Measurements from ENCODE around the gene COPS8. TPM values are rescaled to one million over a fixed set of nuclear protein-coding genes. Genes with fewer than 3 reads are reported as not detected.

Gene COPS8
- total and polyA plus RNA-seq, 2 donors (not counting 1 experiment from before 2014, with no cell fraction given): 82.1 to 97.3 TPM

DNA sequence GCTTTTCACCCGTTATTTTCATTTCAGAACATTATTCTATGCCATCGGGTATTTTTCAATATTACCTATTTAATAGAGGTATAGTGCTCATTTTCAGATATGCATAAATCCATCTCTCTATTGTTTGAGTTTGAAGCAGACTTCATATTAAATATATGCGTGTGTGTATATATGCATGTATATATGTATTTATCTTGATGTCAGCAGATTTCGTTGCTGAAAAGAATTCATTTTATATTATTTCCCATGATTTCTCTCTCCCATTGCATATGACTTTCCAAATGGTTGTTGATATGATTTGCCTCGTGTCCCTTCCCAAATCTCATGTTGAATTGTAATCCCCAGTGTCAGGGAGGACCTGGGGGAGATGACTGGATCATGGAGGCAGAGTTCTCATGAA, 28.6 kb upstream of the COPS8 start:
- Histone ChIP-seq H3K79me2 (ENCODE audit: control insufficient read depth, insufficient read depth, low read length) (no peaks in the 10 kb centered on the region), H3K27ac (ENCODE audit: insufficient read depth, low read length) (no peak overlapping the region), H3K9me3 (ENCODE audit: control insufficient read depth, insufficient read depth, low read depth, low read length) (no peaks in the 10 kb centered on the region), H4K20me1 (ENCODE audit: control insufficient read depth, extremely low read depth, insufficient read depth, low read length) (no peaks in the 10 kb centered on the region), H3K4me3 (replicated peaks in 1 of 4; ENCODE audit: control extremely low read depth in 1 of 4, insufficient read depth in 1 of 4, low read depth in 3 of 4, low read length in 4 of 4) (no peak overlapping the region), H3K27me3 (ENCODE audit: control insufficient read depth, insufficient read depth, low read length) (no peaks in the 10 kb centered on the region), H3K36me3 (ENCODE audit: control insufficient read depth, insufficient read depth, low read length) (no peaks in the 10 kb centered on the region), H3K4me1 (ENCODE audit: control insufficient read depth, extremely low read depth, insufficient read depth, low read length) (no peaks in the 10 kb centered on the region), H2AFZ (ENCODE audit: low read length) (no peak overlapping the region), H3K4me2 (ENCODE audit: extremely low read depth, insufficient read depth, low read length) (no peak overlapping the region), H3K9ac (ENCODE audit: insufficient read depth, low read length) (no peak overlapping the region)
- TF ChIP-seq, protein P1, sequence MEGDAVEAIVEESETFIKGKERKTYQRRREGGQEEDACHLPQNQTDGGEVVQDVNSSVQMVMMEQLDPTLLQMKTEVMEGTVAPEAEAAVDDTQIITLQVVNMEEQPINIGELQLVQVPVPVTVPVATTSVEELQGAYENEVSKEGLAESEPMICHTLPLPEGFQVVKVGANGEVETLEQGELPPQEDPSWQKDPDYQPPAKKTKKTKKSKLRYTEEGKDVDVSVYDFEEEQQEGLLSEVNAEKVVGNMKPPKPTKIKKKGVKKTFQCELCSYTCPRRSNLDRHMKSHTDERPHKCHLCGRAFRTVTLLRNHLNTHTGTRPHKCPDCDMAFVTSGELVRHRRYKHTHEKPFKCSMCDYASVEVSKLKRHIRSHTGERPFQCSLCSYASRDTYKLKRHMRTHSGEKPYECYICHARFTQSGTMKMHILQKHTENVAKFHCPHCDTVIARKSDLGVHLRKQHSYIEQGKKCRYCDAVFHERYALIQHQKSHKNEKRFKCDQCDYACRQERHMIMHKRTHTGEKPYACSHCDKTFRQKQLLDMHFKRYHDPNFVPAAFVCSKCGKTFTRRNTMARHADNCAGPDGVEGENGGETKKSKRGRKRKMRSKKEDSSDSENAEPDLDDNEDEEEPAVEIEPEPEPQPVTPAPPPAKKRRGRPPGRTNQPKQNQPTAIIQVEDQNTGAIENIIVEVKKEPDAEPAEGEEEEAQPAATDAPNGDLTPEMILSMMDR (conservative IDR thresholded peaks at IDR 0.05 in 1 of 2, IDR thresholded peaks at IDR 0.05 in 1 of 2; ENCODE audit: low read depth in 1 of 2, low read length in 2 of 2): no peak
- no peak for TF ChIP-seq EZH2 (IDR thresholded peaks at IDR 0.05; ENCODE audit: low read length, missing control alignments)
- no peak for DNase-seq (ENCODE audit: low read depth in 2 of 2)

DNA sequence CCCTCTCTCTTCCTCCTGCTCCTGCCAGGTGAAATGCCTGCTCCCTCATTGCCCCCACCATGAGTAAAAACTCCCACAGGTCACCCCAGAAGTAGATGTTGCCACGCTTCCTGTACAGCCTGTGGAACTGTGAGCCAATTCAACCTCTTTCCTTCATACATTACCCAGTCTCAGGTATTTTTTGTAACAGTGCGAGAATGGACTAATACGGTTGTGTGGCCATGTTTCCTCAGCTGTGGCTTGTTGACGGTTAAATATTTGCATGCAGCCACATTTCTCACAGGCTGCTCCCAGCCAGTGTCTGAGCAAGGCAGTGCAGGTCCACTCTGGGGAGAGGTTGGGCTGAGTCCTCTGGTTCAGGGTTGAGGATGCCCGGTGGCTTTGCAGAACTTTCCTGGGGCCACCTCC, 27.8 kb upstream of the COPS8 start:
- H3K4me2 ChIP-seq (ENCODE audit: extremely low read depth, insufficient read depth, low read length): no peak overlapping the region
- no peak for DNase-seq (ENCODE audit: low read depth in 2 of 2)
- H2AFZ ChIP-seq (ENCODE audit: low read length): no peak overlapping the region
- no peaks in the 10 kb centered on the region for H3K36me3 ChIP-seq (ENCODE audit: control insufficient read depth, insufficient read depth, low read length)
- no peaks in the 10 kb centered on the region for H3K79me2 ChIP-seq (ENCODE audit: control insufficient read depth, insufficient read depth, low read length)
- TF ChIP-seq, protein P1 (conservative IDR thresholded peaks at IDR 0.05 in 1 of 2, IDR thresholded peaks at IDR 0.05 in 1 of 2; ENCODE audit: low read depth in 1 of 2, low read length in 2 of 2): no peak
- no peak for TF ChIP-seq EZH2 (IDR thresholded peaks at IDR 0.05; ENCODE audit: low read length, missing control alignments)
- H3K27ac ChIP-seq (ENCODE audit: insufficient read depth, low read length): no peak overlapping the region
- no peaks in the 10 kb centered on the region for H4K20me1 ChIP-seq (ENCODE audit: control insufficient read depth, extremely low read depth, insufficient read depth, low read length)
- no peaks in the 10 kb centered on the region for H3K9me3 ChIP-seq (ENCODE audit: control insufficient read depth, insufficient read depth, low read depth, low read length)
- H3K27me3 ChIP-seq (ENCODE audit: control insufficient read depth, insufficient read depth, low read length): no peaks in the 10 kb centered on the region
- no peak overlapping the region for H3K4me3 ChIP-seq (replicated peaks in 1 of 4; ENCODE audit: control extremely low read depth in 1 of 4, insufficient read depth in 1 of 4, low read depth in 3 of 4, low read length in 4 of 4)
- no peak overlapping the region for H3K9ac ChIP-seq (ENCODE audit: insufficient read depth, low read length)
- no peaks in the 10 kb centered on the region for H3K4me1 ChIP-seq (ENCODE audit: control insufficient read depth, extremely low read depth, insufficient read depth, low read length)

DNA sequence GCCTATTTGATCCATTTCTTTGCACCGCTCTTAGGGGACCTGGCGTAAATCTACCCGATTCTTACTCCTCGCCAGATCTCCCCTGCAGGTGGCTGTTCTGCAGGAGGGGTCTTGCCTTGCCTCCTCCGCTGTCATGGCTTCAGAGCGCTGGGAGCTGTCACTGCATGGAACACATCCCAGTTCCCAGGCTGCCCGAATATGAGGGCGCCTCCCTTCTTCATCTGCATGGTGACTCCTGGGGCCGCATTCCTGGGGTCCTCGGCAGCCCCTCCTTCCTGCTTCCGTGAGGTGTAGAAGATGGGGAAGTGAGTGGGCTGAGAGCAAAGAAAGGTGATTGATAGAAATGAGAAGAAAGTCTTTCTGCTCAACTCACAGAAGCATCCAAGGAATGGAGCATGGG, 27.3 kb upstream of the COPS8 start:
- Histone ChIP-seq H3K27ac (ENCODE audit: insufficient read depth, low read length) (no peak overlapping the region), H3K4me2 (ENCODE audit: extremely low read depth, insufficient read depth, low read length) (no peak overlapping the region), H3K4me1 (ENCODE audit: control insufficient read depth, extremely low read depth, insufficient read depth, low read length) (no peaks in the 10 kb centered on the region), H2AFZ (ENCODE audit: low read length) (no peak overlapping the region), H3K27me3 (ENCODE audit: control insufficient read depth, insufficient read depth, low read length) (no peaks in the 10 kb centered on the region), H3K36me3 (ENCODE audit: control insufficient read depth, insufficient read depth, low read length) (no peaks in the 10 kb centered on the region), H3K4me3 (replicated peaks in 1 of 4; ENCODE audit: control extremely low read depth in 1 of 4, insufficient read depth in 1 of 4, low read depth in 3 of 4, low read length in 4 of 4) (no peak overlapping the region), H3K9me3 (ENCODE audit: control insufficient read depth, insufficient read depth, low read depth, low read length) (no peaks in the 10 kb centered on the region), H3K9ac (ENCODE audit: insufficient read depth, low read length) (no peak overlapping the region), H3K79me2 (ENCODE audit: control insufficient read depth, insufficient read depth, low read length) (no peaks in the 10 kb centered on the region), H4K20me1 (ENCODE audit: control insufficient read depth, extremely low read depth, insufficient read depth, low read length) (no peaks in the 10 kb centered on the region)
- DNase-seq (ENCODE audit: low read depth in 2 of 2): no peak
- no peak for TF ChIP-seq EZH2 (IDR thresholded peaks at IDR 0.05; ENCODE audit: low read length, missing control alignments)
- TF ChIP-seq, protein P1 (conservative IDR thresholded peaks at IDR 0.05 in 1 of 2, IDR thresholded peaks at IDR 0.05 in 1 of 2; ENCODE audit: low read depth in 1 of 2, low read length in 2 of 2): no peak
